ENCODE data around the gene KRTAP9-8. TPM values are rescaled to one million over a fixed set of nuclear protein-coding genes. Genes with fewer than 3 reads are reported as not detected.
"Not testable (repeated sequence)": the region's sequence is repeated elsewhere in the genome, so short reads cannot be mapped to it uniquely, and the experiment has no call there.

KRTAP9-8 gene
- total RNA-seq, 2 experiments from 2014 or later: not detected

DNA sequence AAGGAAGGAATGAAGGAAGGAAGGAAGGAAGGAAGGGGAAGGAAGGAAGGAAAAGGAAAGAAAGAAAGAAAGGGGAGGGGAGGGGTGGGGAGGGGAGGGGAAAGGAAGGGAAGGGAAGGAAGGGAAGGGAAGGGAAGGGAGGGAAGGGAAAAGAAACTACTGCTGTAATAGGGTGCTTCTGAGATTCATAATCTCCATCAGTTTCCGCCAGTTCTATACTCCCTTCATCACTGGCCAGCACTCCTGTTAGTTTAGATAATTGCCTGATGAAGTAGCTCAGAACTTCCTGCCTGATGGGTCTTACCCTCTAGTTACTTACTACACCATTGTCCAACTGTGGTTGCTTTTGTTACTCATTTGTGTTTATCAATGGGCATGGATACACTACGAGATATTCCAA lies 25.4 kb downstream of the KRTAP9-8 start:
- POLR2A ChIA-PET: no interaction called here

DNA sequence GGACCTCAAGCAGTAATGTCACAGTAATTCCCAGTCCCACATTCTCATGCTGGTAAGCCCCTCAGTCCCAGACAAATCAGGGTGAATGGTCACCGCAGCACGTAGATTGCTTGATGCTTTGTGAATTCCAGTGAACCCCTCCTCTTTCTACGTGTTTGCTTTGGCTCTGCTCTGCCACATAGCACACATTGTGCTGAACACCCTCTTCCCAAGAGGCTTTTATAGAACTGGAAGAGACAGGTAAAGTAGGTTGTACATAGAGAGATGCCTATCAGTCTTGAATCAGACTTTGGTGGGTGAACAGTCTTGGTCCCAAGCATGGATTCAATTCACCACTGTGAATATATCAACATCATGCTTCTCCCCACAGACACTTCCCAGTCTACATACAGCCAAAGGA lies 26.8 kb downstream of the KRTAP9-8 start:
- Mint-ChIP-seq H3K4me1 (peaks cover 18% of the 10 kb centered on the region), H3K4me3 (no peak overlapping the region), H3K9me3 (ENCODE audit: low read depth) (no peaks in the 10 kb centered on the region), H3K27me3 (no peaks in the 10 kb centered on the region), H3K27ac (no peak overlapping the region), H3K36me3 (ENCODE audit: low read depth) (no peaks in the 10 kb centered on the region)
- intact Hi-C loops (cut with DNase I, micrococcal nuclease): no loop called here
- POLR2A ChIA-PET: no interaction called here
- ATAC-seq (no peak), DNase-seq (no peak)
- CTCF ChIA-PET: no interaction called here

More for the DNA sequence above, 25.4 kb downstream of the KRTAP9-8 start:
- intact Hi-C loops (cut with DNase I, micrococcal nuclease): no loop called here
- Mint-ChIP-seq H3K36me3 (ENCODE audit: low read depth) (no peaks in the 10 kb centered on the region), H3K9me3 (ENCODE audit: low read depth) (no peaks in the 10 kb centered on the region), H3K4me3 (no peak overlapping the region), H3K27me3 (no peaks in the 10 kb centered on the region), H3K4me1 (peaks cover 18% of the 10 kb centered on the region), H3K27ac (no peak overlapping the region)
- ATAC-seq: no peak
- CTCF ChIA-PET: no interaction called here
- no peak for DNase-seq

DNA sequence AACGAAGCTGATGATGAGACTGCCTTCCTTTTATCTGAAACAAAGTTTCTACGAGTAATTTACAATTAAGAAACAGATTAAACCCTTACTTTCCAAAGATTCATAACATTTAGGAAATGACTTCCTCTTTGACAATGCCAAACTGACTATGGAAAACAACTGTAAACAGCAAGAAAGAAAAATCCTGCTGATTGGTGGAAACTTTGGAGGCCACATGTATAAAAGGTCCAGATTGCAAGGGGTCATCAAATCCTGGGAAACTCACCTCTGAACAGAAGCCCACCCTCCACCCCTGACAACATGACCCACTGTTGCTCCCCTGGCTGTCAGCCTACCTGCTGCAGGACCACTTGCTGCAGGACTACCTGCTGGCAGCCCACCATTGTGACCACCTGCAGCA lies 27.3 kb downstream of the KRTAP9-8 start, which contains the start of gene KRTAP9-6:
KRTAP9-6 (plus strand) TSS at position 301 of the 400 bp plus-strand sequence; CDS start at position 301, 0 bp downstream.
- peaks cover 18% of the 10 kb centered on the region for H3K4me1 Mint-ChIP-seq
- H3K27ac Mint-ChIP-seq: no peak within 1 kb of the TSS
- H3K36me3 Mint-ChIP-seq (ENCODE audit: low read depth): no peaks in the 10 kb centered on the region
- intact Hi-C loops (cut with DNase I, micrococcal nuclease): no loop called here
- ChIA-PET CTCF (no interaction called here), POLR2A (no interaction called here)
- no peaks in the 10 kb centered on the region for H3K27me3 Mint-ChIP-seq
- no peak for ATAC-seq
- DNase-seq: no peak
- no peaks in the 10 kb centered on the region for H3K9me3 Mint-ChIP-seq (ENCODE audit: low read depth)
- no peak within 1 kb of the TSS for H3K4me3 Mint-ChIP-seq

DNA sequence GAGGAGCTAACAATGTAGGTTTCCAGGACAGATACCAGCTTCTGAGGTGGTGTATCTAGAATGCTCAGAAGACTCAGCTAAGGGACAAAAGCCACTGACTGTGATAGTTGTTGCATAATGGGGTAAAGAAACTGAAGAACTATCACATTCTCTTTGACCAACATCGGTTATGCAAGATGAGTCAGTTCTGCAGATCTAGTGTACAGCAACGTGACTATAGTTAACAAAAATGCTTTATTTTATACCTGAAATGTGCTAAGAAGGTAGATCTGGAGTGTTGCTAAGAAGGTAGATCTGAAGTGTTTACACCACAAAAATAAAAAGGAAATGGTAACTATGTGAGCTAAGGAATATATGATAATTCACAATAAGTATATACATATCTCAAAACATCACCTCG lies 29.9 kb downstream of the KRTAP9-8 start:
- Mint-ChIP-seq H3K27ac (no peak overlapping the region), H3K27me3 (no peaks in the 10 kb centered on the region), H3K9me3 (ENCODE audit: low read depth) (no peaks in the 10 kb centered on the region), H3K4me1 (peaks cover 3% of the 10 kb centered on the region), H3K4me3 (no peak overlapping the region), H3K36me3 (ENCODE audit: low read depth) (no peaks in the 10 kb centered on the region)
- no peak for DNase-seq
- ATAC-seq: no peak
- POLR2A ChIA-PET: no interaction called here
- CTCF ChIA-PET: no interaction called here
- intact Hi-C loops (cut with DNase I, micrococcal nuclease): no loop called here

DNA sequence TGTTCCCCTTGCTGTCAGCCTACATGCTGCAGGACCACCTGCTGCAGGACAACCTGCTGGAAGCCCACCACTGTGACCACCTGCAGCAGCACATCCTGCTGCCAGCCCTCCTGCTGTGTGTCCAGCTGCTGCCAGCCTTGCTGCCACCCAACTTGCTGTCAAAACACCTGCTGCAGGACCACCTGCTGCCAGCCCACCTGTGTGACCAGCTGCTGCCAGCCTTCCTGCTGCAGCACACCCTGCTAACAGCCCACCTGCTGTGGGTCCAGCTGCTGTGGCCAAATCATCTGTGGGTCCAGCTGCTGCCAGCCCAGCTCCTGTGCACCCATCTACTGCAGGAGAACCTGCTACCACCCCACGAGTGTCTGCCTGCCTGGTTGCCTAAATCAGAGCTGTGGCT lies 33.5 kb downstream of the KRTAP9-8 start:
- ATAC-seq; H3K9me3 Mint-ChIP-seq (ENCODE audit: low read depth); H3K36me3 Mint-ChIP-seq (ENCODE audit: low read depth); CTCF ChIA-PET; H3K27me3 Mint-ChIP-seq; H3K27ac Mint-ChIP-seq; POLR2A ChIA-PET; intact Hi-C loops (cut with DNase I, micrococcal nuclease); DNase-seq; H3K4me1 Mint-ChIP-seq; H3K4me3 Mint-ChIP-seq: not testable (repeated sequence)

DNA sequence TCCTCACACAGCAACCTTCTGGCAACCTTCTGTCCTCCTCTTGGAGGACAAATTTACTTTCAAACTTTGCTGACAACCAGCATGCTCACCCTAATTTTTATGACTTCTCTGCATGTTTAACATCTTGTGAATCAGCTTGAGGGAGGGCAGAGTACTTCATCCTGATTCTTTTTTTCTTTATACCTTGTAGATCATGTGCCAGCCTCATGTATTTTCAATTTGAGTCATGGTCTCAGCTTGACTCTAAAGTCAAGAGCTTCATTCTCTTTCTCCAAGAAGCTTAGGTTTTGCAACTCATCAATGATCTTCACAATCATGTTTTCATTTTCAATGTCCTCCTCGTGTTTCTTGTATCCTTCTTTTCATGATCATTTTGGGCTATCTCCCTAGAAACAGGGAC lies 34.1 kb downstream of the KRTAP9-8 start:
- Mint-ChIP-seq H3K27ac (no peak overlapping the region), H3K36me3 (ENCODE audit: low read depth) (no peaks in the 10 kb centered on the region), H3K27me3 (peaks cover 7% of the 10 kb centered on the region), H3K4me3 (no peak overlapping the region), H3K9me3 (ENCODE audit: low read depth) (no peaks in the 10 kb centered on the region), H3K4me1 (no peaks in the 10 kb centered on the region)
- DNase-seq: no peak
- ATAC-seq: no peak
- intact Hi-C loops (cut with DNase I, micrococcal nuclease): no loop called here
- POLR2A ChIA-PET: no interaction called here
- CTCF ChIA-PET: no interaction called here

DNA sequence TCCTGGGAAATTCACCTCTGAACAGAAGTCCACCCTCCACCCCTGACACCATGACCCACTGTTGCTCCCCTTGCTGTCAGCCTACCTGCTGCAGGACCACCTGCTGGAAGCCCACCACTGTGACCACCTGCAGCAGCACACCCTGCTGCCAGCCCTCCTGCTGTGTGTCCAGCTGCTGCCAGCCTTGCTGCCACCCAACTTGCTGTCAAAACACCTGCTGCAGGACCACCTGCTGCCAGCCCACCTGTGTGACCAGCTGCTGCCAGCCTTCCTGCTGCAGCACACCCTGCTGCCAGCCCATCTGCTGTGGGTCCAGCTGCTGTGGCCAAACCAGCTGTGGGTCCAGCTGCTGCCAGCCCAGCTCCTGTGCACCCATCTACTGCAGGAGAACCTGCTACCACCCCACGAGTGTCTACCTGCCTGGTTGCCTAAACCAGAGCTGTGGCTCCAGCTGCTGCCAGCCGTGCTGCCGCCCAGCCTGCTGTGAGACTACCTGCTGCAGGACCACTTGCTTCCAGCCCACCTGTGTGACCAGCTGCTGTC lies 37.9 kb downstream of the KRTAP9-8 start, which contains the start of gene KRTAP9-7:
KRTAP9-7 (plus strand) TSS at position 51 of the 543 bp plus-strand sequence; CDS start at position 51, 0 bp downstream.
- H3K27me3 Mint-ChIP-seq; DNase-seq; POLR2A ChIA-PET; H3K4me3 Mint-ChIP-seq; H3K4me1 Mint-ChIP-seq; ATAC-seq; H3K36me3 Mint-ChIP-seq (ENCODE audit: low read depth); H3K9me3 Mint-ChIP-seq (ENCODE audit: low read depth); H3K27ac Mint-ChIP-seq: not testable (repeated sequence)
- intact Hi-C loops (cut with DNase I, micrococcal nuclease): loop anchor here in 1 of 2 experiments (1.0 kb wide), 1 partner anchor 14 kb away; no protein-coding TSS in a partner anchor
- CTCF ChIA-PET: interaction anchor here (0.7 kb wide), 1 partner anchor 1943 kb away, joined by 4 read pairs; no protein-coding TSS in a partner anchor

DNA sequence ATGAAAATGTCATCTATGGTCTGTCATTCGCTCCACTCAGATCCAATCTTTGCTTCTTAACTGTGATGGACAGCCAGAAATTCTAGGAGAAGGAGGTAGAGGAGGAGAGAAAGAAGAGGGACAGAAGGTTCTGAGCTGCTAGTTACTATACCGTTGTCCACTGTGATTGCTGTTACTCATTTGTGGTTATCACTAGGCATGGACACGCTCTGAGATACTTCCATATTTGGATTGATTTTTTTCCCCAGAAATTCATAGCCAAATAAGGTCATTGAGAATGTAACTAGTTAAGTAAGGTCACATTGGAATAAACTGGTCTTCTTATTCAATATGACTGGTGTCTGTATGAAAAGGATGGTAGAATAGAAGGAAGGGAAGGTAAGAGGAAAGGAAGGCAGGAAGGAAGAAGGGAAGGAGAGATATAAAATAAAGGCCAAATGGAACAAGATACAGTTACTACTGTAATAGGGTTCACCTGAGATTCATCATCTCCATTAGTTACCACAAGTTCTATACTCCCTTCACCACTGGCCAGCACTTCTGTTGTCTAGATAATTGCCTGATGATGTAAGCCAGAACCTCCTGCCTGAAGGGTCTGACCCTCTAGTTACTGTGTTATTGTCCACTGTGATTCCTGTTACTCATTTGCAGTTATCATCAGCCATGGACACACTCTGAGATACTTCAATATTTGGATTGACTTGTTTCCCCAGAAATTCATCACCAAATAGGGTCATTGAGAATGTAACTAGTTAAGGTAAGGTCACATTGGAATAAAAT lies 40.6 kb downstream of the KRTAP9-8 start:
- peaks cover 8% of the 10 kb centered on the region for H3K27me3 Mint-ChIP-seq
- no peaks in the 10 kb centered on the region for H3K36me3 Mint-ChIP-seq (ENCODE audit: low read depth)
- ATAC-seq (no peak), DNase-seq (no peak)
- H3K4me1 Mint-ChIP-seq: no peaks in the 10 kb centered on the region
- intact Hi-C loops (cut with DNase I, micrococcal nuclease): no loop called here
- no peak overlapping the region for H3K27ac Mint-ChIP-seq
- no peak overlapping the region for H3K4me3 Mint-ChIP-seq
- ChIA-PET CTCF (no interaction called here), POLR2A (no interaction called here)
- H3K9me3 Mint-ChIP-seq (ENCODE audit: low read depth): no peaks in the 10 kb centered on the region

DNA sequence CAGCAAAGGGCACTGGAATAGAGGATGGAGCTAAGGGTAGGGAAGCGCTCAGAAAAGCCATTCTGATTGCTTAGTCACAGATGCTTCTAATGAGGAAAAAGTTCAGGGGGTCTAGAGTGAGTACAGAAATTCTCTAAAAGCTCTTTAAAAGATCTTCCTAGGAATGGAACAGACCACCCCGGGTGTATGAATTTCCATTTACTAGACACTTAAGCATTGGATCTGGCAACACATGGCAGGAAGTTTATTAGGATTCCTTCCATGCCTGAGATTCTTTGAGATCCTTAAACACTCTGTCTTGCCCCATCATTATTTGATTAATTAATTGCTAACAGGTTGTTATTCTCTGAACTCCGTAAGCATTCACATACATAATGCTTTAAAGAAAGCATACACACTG lies 46.2 kb downstream of the KRTAP9-8 start:
- H3K4me1 Mint-ChIP-seq: peaks cover 14% of the 10 kb centered on the region
- H3K27ac Mint-ChIP-seq: no peak overlapping the region
- no peaks in the 10 kb centered on the region for H3K9me3 Mint-ChIP-seq (ENCODE audit: low read depth)
- POLR2A ChIA-PET: interaction anchor here (0.7 kb wide), 1 partner anchor 74 kb away, joined by 4 read pairs; no protein-coding TSS in a partner anchor
- ATAC-seq (no peak), DNase-seq (no peak)
- CTCF ChIA-PET: no interaction called here
- no peaks in the 10 kb centered on the region for H3K36me3 Mint-ChIP-seq (ENCODE audit: low read depth)
- intact Hi-C loops (cut with DNase I, micrococcal nuclease): no loop called here
- no peak overlapping the region for H3K4me3 Mint-ChIP-seq
- no peaks in the 10 kb centered on the region for H3K27me3 Mint-ChIP-seq

DNA sequence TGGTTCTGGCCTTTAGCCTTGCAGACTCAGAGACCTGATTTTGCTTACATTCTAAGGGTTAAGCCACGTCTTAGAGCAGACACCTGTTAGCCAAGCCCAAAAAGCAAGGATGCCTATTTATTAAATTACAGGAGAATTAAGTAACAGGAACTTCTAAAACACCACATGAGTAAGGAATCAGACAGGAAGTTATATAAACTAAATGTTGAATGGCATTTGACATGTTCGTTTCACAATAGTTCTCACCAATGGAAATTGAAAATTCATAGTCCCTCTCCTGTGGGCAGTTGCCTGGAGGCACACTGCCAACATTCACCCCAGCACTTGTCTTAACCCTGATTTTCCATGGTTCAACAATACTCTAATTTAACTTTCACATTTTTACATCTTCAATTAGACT lies 46.7 kb downstream of the KRTAP9-8 start:
- Mint-ChIP-seq H3K9me3 (ENCODE audit: low read depth) (no peaks in the 10 kb centered on the region), H3K4me1 (peaks cover 14% of the 10 kb centered on the region), H3K27ac (no peak overlapping the region), H3K36me3 (ENCODE audit: low read depth) (no peaks in the 10 kb centered on the region), H3K27me3 (no peaks in the 10 kb centered on the region), H3K4me3 (no peak overlapping the region)
- intact Hi-C loops (cut with DNase I, micrococcal nuclease): no loop called here
- no peak for DNase-seq
- ATAC-seq: no peak
- ChIA-PET CTCF (no interaction called here), POLR2A (no interaction called here)

DNA sequence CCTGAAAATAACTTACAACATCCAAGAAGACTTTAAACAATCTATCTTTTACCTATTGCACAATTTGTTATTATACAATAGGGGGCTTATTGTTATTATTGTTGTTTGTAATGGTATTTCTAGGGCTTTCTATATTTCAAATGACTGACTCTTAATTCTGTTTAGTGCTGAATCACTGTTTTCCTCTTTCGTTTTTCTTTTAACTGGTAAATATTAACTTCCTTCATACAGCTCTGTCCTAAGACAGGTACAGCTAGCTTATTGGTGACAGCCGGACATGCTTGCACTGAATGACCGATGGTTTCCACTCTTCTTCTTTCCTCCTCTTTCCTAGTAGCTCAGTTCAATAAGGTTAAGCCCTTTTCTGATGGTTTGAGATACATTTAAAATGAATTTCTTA lies 49.3 kb downstream of the KRTAP9-8 start:
- ATAC-seq (no peak), DNase-seq (no peak)
- intact Hi-C loops (cut with DNase I, micrococcal nuclease): no loop called here
- Mint-ChIP-seq H3K27me3 (no peaks in the 10 kb centered on the region), H3K4me3 (no peak overlapping the region), H3K36me3 (ENCODE audit: low read depth) (no peaks in the 10 kb centered on the region), H3K27ac (no peak overlapping the region), H3K9me3 (ENCODE audit: low read depth) (no peaks in the 10 kb centered on the region), H3K4me1 (peaks cover 14% of the 10 kb centered on the region)
- POLR2A ChIA-PET: no interaction called here
- CTCF ChIA-PET: interaction anchor here (0.8 kb wide), 1 partner anchor 206 kb away, joined by 4 read pairs; no protein-coding TSS in a partner anchor
